ENCODE results near the gene SOX5.
"Not testable (repeated sequence)": the region's sequence is repeated elsewhere in the genome, so short reads cannot be mapped to it uniquely, and the experiment has no call there.

SOX5 gene

DNA sequence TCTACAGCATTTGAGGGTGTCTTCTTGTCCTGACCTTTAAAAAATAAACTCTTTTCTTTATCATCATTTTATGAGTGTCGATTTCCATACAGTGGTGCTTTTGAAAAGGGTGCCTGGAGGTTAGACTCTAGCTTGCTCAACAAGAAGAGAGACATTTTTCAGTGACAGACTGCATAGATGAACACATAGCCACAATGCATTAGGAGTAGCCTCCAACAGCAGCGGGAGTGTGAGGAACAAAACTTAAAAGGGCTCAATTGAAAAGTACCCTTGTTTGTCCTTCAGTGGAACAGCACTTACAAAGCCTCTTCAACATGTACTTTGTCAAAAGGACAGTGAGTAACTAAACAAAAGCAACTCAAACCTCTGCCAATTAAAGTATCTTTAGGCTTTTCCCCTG is 119.3 kb downstream of the SOX5 start:
- no peak for DNase-seq

DNA sequence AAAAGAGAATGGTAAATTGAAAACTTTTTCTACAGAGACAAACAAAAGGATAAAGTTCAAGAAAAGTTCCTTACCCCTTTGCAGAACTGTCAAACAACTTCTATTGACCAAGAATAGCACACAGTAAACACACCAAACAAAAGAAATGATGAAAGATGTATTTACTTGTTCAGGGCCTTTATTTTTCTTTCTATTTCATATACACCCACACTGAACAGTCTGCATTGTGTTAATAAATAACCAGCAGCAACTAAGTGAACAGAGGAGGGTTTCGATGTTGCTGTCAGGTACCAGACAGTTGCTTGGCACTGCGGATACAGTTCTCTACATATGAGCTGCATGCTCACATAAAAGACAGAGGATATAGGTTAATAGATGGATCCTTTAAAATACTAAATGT is 122.1 kb downstream of the SOX5 start:
- no peak for DNase-seq

DNA sequence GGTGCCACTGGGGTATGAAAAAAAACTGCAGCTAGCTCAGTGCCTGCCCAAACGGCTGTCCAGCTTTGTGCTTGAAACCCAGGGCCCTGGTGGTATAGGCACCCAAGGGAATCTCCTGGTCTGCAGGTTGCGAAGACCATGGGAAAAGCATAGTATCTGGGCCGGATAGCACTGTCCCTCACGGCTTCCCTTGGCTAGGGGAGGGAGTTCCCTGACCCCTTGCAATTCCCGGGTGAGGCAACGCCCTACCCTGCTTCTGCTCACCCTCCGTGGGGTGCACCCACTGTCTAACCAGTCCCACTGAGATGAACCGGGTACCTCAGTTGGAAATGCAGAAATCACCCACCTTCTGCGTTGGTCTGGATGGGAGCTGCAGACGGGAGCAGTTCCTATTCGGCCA is 124.3 kb downstream of the SOX5 start:
- DNase-seq = not testable (repeated sequence)

DNA sequence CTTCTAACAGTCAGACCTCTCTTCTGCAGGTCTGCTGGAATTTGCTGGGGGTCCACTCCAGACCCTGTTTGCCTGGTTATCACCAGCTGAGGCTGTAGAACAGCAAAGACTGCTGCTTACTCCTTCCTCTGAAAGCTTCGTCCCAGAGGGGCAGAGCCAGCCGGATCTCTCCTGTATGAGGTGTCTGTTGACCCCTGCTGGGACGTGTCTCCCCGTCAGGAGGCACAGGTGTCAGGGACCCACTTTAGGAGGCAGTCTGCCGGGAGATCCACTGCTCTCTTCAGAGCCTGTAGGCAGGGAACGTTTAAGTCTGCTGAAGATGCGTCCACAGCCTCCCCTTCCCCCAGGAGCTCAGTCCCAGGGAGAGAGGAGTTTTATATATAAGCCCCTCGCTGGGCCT is 125.1 kb downstream of the SOX5 start:
- DNase-seq = no peak

DNA sequence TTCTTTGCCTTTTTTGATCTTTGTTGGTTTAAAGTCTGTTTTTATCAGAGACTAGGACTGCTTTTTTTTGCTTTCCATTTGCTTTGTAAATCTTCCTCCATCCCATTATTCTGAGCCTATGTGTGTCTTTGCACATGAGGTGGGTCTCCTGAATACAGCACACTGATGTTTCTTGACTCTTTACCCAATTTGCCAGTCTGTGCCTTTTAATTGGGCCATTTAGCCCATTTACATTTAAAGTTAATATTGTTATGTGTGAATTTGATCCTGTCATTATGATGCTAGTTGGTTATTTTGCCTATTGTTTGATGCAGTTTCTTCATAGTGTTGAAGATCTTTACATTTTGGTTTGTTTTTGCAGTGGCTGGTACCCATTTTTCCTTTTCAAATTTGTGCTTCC is 126.6 kb downstream of the SOX5 start:
- DNase-seq = not testable (repeated sequence)

DNA sequence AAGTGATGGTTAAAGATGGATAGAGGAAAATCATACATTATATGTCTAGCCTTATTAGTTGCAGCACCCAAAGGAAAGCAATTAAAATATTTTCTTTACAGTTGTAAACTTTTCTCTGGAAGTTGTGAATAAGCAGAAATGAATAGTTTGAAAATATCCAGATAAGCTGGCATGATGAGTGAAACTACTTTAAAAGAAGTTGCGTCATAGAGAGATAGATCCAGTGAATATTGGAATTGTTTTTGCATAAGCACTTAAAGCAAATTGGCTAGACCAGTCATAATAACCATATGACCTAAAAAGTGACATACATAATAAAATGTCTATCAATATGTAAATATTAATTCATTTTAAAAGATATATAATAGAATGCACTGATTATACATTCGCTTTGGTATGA is 132.1 kb downstream of the SOX5 start:
- no peak for DNase-seq

DNA sequence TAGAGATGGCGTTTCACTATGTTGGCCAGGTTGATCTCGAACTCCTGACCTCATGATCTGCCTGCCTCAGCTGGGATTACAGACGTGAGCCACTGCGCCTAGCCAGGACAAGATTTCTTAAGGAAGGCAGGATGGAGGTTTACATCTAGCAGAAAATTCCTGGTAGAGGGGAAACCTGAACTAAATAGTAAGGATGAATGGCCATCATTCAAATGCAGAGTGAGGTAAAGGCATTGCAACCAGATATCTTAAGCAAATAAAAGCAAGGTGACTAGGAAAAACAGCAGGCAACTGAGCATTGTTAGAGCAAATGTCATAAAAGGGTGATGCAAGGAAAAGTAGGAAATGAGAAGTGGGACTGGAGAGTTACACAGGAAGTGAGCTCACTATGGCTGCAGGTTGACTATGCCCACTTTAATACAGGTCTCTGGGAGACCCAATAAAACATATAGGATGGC is 133.0 kb downstream of the SOX5 start:
- no peak for DNase-seq

DNA sequence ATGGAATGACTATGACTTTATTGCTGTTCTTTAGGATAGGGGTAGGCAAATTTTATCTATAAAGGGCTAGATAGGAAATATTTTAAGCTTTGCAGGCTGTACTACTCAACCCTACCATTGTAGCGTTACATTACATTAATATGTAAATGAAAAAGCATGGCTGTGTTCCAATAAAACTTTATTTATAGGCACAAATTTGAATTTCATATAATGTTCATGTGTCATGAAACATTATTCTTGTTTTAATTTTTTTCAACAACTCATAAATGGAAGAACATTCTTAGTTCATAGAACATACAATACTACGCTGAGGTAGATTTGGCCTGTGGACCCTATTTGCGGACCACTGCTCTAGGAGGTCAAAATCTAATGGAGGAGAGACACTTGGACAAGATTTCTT is 133.7 kb downstream of the SOX5 start:
- DNase-seq = no peak

DNA sequence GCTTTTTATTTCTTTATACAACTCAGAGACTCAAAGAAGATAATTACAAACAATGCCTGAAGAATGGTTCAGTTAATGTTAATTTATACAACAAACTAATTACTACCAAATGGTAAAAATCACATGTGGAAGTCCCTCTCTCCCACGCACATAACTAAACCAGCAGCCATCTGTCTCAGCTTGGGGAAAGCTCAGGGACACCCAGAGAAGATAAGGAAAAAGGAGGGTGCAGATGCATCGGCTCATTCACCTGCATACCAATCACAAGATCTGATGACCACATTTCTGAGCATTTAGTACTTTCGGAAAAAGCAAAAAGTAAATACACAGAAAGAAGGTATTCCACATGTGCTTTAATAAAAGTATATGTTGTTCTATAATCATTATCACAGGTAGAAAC is 136.3 kb downstream of the SOX5 start:
- DNase-seq = no peak

DNA sequence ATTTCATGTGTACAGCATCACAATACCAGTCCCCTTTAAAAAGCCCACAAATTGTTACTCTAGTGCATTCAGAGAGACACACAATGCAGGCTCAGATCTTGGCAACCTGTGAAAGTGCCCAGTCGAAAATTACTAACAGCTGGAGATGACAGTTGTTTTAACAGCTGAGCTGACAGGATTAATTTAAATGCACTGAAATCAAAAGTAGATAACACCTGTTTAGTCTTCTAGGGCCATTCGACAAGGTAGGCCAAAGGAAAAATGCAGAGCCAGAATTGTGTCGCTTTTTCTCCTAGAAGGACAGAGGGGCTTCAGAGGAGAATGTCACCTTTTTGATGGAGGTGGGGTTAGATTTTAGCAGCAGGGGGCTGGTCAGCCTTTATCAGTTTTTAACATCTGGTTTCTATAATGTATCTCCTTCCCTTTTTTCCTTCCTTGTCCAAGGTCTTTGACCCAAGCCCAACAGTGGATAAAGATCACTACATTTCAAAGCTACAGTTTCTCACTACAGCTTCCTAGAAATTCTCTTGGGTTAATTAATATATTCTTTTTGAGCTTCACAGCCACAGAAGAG is 139.1 kb downstream of the SOX5 start:
- DNase-seq = no peak

DNA sequence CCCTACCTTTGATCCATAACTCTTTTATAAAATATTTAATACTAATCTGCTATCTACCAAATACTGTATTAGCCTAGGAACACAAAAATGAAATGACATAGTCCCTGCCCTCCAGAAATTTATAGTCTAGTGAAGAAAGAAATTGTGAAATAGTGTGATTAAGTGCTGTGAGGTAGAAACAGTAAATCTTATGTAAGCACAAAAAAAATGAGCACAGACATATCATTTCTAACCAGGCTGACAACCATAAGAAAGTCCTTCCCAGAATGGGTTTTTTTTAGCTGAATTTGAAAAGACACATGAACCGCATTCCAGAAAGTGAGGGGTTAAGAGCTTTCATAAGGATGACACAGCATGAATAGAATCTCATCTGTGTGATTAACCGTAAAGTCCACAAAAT is 145.9 kb downstream of the SOX5 start:
- no peak for DNase-seq

DNA sequence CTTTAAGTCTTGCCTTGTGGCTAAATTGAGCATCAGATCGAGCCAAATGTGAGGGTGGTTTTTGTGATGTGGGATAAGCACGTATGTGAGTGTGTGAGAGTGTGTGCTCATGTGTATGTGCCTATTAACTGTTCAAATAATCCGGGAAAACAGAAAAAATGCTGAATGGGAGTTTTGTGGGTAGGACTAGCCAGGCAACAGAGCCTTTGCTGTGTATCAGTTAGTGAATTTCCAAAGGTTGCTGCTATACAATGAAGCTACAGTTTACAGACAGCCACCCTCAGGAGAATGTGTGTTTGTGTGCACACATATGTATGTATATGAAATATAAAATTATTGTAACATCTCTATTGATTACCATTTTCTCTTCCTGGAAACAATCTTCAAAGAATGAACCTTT is 154.0 kb downstream of the SOX5 start:
- DNase-seq = no peak

DNA sequence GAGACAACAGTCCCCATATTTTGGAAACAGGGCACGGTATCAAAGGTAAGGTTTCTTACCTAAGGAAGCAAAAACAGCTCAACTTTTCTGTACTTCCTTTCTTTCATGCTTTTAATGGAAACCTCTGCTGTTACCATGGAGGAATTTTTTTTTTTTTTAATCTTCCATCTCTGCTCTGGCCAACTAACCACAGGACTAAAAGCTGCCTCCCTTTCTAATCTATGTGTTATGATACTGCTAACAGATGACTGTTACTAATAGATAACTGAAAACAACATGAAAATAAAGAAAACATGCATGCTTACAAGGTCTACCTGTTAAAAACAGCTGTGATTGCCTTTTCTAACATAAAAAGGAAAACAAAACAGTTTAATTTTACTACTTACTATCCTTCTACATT is 168.4 kb downstream of the SOX5 start:
- no peak for DNase-seq

DNA sequence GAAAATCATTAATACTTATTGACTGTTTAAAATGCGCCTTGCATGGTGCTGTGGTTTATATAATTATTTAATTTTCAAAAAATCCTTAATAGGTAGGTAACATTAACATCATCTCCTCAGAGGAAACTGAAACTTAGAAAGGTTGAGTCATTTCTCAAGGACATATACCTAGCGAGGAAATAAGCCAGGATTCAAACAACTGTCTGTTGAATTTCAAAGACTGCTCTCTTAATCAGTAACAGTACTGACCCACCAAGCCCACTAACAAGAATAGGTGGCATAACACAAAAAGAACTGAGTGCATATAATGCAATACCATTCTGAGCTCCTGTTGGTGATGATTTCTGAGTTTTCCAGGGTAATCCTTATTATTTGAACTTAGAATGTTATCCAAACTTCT is 174.3 kb downstream of the SOX5 start:
- DNase-seq = no peak

DNA sequence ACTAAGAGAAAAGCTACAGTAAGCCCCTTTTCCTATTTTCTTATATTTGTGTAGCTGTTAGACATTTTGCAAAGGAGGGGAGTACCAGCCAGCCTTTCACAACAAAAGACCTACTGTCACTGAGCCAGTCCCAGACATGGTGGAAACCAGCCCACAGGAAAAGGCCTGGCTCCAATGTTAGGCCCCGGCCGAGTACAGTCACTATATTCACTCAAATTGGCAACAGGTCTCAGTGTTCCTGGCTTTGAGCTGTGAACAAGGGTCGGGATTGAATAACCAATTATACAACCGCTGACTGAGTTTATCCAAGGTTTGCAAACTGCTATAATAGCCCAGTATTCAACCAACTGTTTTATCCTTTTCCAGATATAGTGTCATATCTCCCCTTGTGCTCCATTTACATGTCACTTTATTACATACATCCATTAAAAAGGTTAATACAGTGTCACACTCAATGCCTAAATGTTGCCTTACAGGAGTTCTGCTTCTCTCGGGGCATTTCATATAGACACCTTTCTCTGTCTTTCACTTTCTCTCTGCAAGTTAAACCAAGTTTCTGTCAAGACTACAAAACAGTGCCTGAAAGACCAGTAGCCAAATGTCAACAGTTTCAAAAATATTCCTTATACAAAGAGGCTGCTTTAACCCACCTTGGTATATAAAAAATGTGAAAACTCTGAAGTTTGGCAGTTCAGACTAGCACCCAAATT is 178.1 kb downstream of the SOX5 start:
- DNase-seq = peak; percentile 86

DNA sequence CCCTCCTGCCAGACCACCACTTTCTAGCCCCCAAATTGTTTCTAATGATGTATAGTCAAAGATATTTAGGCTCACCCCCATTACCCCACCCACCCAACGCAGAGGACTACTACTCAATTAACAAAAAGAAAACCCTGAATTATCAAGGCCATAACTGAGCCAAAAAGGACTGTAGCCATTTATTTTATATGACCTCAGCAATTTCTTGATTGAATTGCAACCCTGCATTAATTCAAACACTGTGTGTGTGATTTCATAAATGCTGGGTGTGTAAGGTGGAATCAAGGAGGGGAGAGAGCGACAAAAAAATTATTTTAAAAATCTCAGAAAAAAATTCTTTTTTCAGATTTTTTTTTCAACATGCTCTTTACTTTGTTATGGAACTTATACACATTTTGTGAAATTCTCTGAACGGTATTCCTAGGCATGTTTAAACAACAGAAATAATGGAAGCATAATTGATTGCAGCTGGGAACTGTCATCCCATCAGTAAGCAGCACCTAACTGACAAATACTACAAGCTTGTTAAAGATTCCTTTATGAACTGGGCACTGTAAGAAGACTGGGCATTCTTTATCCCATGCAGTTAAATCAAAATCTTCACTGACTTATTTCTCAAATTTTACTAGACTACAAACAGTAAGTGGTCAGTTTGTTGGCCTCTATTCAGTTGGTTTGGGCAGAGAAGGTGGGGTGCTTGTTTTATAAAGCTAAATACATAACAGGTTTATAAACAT is 179.1 kb downstream of the SOX5 start:
- DNase-seq = no peak

DNA sequence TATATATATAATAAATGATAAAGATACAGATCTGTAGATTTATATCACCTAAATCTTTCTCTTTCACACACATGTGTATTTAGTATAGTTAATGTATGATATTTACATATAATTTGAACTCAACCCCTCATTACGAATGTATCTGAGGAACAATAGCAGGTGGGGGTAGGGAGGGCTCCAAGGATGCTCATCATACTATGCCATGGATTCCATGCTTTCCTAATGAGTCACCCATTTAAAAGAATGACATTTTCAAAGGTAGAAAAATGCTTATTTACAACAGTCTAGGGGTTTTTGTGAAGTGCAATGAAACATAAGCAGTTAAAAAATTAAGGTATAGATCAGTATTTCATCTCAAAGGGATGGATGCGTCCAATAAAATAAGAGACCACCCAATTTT is 181.6 kb downstream of the SOX5 start:
- DNase-seq = no peak

DNA sequence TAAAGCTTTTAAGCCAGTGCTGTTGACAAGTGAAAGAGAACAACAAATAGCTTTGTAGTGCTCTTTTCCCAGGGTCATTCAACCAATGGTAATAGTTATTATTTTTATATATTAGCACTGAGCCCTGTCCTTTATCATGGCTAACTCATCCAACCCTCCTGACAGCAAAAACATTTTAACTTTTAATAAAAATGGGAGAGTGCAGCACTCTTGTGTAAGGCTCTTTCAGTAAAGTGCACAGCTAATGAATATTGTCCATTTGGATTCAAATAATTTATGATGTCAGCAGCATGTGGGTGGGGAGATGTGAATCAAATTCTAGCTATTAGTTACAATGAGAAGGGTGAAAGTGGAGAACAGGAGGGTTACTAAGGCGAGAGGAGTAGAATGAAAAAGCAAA is 185.7 kb downstream of the SOX5 start:
- DNase-seq = no peak

DNA sequence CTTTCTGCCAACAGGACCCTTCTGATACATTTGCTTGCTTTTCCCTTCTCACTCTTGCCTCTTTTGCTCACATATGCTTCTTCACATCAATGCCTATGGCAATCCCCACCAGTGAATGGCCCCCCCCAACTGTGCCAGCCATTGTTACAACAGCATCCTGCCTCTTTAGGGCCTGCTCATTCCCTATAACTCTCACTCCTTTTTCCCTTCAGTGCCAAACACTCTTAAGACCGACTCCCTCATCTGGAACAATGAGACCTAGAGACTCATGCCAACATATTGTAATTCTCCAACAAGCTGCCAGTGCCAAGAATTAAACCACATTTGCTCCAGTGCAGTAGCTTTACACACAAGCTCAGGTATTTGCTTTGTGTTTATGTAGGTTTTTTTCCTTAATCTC is 189.0 kb downstream of the SOX5 start:
- DNase-seq = no peak

DNA sequence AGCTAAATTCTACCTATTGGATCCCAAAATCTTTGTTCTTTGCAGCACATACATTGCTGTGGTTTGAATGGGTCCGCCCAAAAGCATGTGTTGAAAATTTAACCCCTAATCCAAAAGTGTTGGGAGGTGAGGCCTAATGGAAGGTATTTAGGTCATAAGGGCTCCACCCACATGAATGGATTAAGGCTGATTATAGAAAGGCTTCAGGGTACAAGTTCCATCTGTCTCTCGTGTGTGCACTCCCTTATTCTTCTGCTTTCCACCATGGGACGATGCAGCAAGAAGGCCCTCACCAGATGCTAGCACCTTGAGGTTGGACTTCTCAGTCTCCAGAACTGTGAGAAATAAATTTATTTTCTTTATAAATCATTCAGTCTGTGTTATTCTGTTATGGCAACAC is 190.9 kb downstream of the SOX5 start:
- no peak for DNase-seq

DNA sequence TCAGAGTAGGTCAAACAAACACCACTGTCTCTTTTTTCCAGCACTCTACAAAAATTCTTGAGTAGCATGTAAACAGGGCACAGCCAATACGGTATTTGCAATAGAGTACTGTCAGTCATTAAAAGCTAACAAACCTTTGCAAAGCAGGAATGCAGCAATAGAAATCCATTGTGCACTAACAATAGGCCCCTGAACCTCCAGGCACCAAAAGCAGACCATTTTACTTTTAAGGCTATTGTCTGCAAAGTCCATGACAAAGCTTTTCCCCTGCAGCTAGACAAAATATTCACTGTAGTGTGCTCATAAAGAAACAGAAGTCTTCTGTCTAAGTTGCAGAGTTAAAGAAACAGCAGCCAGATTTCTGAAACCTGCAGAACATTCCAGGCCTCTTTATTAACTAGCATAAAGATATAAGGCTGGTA is 191.9 kb downstream of the SOX5 start:
- DNase-seq = no peak

DNA sequence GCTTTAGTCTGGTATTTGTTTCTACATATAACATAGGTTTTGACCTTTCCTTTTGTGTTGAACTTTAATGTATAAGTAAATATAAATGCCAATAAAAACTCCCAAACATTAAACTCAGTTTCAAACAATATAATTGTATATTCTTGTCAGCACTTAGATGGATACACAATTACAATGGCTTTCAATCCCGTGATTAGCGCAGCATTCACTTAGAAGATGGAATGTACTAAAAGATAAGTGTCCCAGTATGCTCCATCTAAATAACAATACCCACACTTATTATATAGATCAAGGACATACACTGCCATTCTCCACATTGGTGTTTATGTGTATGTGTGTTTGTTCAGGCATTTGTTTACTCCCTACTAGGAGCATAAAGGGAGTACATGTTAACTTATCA is 193.1 kb downstream of the SOX5 start:
- no peak for DNase-seq

DNA sequence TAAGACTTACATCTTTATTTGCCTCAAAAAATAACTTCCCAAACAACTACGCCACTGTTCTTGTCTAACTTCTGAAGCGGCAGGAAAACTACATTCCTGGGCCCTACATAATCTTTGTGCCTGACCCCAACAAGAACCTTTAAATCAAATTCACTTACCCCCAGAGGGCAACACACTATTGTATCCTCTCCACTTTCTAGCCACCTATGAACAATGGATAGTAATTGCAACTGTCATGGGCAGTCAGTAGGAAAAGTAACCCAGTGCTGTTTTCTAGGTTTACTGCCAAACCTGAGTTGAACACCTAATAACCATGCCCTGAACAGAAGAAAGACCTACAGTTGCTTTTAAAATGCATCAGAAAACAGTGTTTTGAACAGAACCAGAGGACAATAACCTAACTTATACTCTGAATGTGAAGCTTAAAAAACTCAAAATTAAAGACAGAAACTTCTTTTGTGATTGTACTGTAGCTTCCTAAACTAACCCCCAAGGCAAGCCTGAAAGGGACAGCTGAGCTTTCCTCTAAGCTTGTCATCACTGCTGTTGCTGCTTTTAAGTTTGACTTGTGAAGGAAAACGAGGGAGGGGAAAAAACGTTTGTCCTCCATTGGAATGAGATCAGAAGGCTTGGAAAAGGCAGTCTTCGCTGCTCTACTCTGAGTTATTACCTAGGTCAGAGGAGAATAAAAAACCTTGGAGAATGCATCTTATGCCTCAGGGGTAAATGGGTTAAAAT is 195.7 kb downstream of the SOX5 start:
- no peak for DNase-seq

DNA sequence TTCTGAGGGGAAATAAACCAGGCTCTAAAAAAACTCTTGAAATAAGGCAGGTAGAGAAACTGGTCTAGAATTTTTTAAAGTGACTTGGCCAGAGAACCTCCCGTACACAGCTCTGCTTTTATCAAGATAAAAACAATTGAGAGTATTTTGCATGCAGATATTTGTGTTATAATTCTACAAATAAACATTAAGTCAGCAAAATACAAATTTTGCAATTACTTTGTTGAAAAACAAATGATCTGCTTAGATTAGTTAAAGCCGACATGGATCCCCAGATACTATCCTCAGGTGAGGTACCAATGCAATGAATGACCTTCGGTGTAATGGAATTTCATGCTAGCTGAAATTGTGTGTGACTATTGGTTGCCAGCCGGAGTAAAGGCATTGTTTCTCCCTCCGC is 197.2 kb downstream of the SOX5 start:
- no peak for DNase-seq

All from left hindlimb (tissue), 1 donor.